HG03045 (cell line): Measurements from ENCODE around the gene TSPAN31.

Experiments used
- ATAC-seq: cut with Tn5 transposase; IDR thresholded peaks from one replicate; pipeline ENCODE4 v1.9.1; 2021; ENCODE audit warnings: mild to moderate bottlenecking, moderate library complexity; ENCODE audit not compliant: unreplicated experiment

TSPAN31 gene

GRCh38 chr12:57735198-57735855 lies 9.5 kb upstream of the TSPAN31 start:
- ATAC-seq, result no peak

- no peak for ATAC-seq
These were observed 8.7 kb upstream of the TSPAN31 start for GRCh38 chr12:57735952-57736740.

GRCh38 chr12:57736741-57737466 lies 7.9 kb upstream of the TSPAN31 start:
- ATAC-seq, result no peak

- no peak for ATAC-seq
These were observed 7.1 kb upstream of the TSPAN31 start for GRCh38 chr12:57737467-57738460.

- no peak for ATAC-seq
These were observed 6.1 kb upstream of the TSPAN31 start, which contains the start of gene AGAP2 for GRCh38 chr12:57738661-57739237. Gene AGAP2 (minus strand): TSS chr12:57738742. CDS start chr12:57738246, 496 bp downstream.

- no peak for ATAC-seq
These were observed 5.5 kb upstream of the TSPAN31 start for GRCh38 chr12:57739387-57739786.

- no peak for ATAC-seq
These were observed 4.8 kb upstream of the TSPAN31 start for GRCh38 chr12:57739914-57740538.

GRCh38 chr12:57740656-57741412 lies 4.0 kb upstream of the TSPAN31 start:
- ATAC-seq, result no peak

- no peak for ATAC-seq
These were observed 3.4 kb upstream of the TSPAN31 start for GRCh38 chr12:57741413-57741789.

- peak; percentile 50 for ATAC-seq
These were observed 2.7 kb upstream of the TSPAN31 start for GRCh38 chr12:57741844-57742738.

- no peak for ATAC-seq
These were observed 1.1 kb upstream of the TSPAN31 start for GRCh38 chr12:57743769-57744168.

GRCh38 chr12:57744194-57744776 lies 554 bp upstream of the TSPAN31 start:
- peak; percentile 27 for ATAC-seq

- no peak for ATAC-seq
These were observed 644 bp downstream of the TSPAN31 start for GRCh38 chr12:57745485-57745881.

- ATAC-seq, result no peak
These were observed 1.2 kb downstream of the TSPAN31 start for GRCh38 chr12:57746025-57746424.

GRCh38 chr12:57749061-57749460 lies 4.2 kb downstream of the TSPAN31 start:
- ATAC-seq, result no peak

GRCh38 chr12:57750561-57751431 lies 6.0 kb downstream of the TSPAN31 start:
- ATAC-seq, result no peak

- no peak for ATAC-seq
These were observed 6.6 kb downstream of the TSPAN31 start for GRCh38 chr12:57751432-57751787.
